Activated naive CD4-positive, alpha-beta T cell treated with anti-CD3 and anti-CD28 coated beads, Interleukin-2, amount 50 U/mL, for 16 hours (primary cell): ENCODE data around the gene SYP.

Experiments used
- DNase-seq: peaks from one replicate; pipeline ENCODE4 v3.0.0-alpha.2; 2020

SYP gene

GRCh38 chrX:49199906-49200771, at the start of gene SYP:
Gene SYP, minus strand, starts transcription at chrX:49200193. Its CDS starts 7 bp downstream, at chrX:49200186.
- peak; percentile 88 for DNase-seq

- no peak for DNase-seq
Observed at GRCh38 chrX:49249616-49250015, 49.6 kb upstream of the SYP start.

- no peak for DNase-seq
Observed at GRCh38 chrX:49249071-49249470, 49.1 kb upstream of the SYP start.

GRCh38 chrX:49247916-49248811, 48.2 kb upstream of the SYP start:
- no peak for DNase-seq

- DNase-seq, result no peak
Observed at GRCh38 chrX:49247346-49247745, 47.4 kb upstream of the SYP start.

GRCh38 chrX:49246541-49246940, 46.5 kb upstream of the SYP start:
- no peak for DNase-seq

- no peak for DNase-seq
Observed at GRCh38 chrX:49244207-49244606, 44.2 kb upstream of the SYP start.

- no peak for DNase-seq
Observed at GRCh38 chrX:49243166-49243565, 43.2 kb upstream of the SYP start.

GRCh38 chrX:49242545-49243066, 42.6 kb upstream of the SYP start:
- DNase-seq, result no peak

- no peak for DNase-seq
Observed at GRCh38 chrX:49238735-49239134, 38.7 kb upstream of the SYP start.

GRCh38 chrX:49237060-49237459, 37.1 kb upstream of the SYP start:
- DNase-seq, result no peak

GRCh38 chrX:49233887-49234555, 34.0 kb upstream of the SYP start:
- DNase-seq, result no peak

GRCh38 chrX:49233176-49233575, 33.2 kb upstream of the SYP start, which contains the start of gene CACNA1F:
Gene CACNA1F, minus strand, starts transcription at chrX:49233340. Its CDS starts 31 bp downstream, at chrX:49233309.
- DNase-seq, result no peak

- DNase-seq, result no peak
Observed at GRCh38 chrX:49232525-49232924, 32.5 kb upstream of the SYP start.

GRCh38 chrX:49231333-49232000, 31.5 kb upstream of the SYP start:
- DNase-seq, result no peak

GRCh38 chrX:49230500-49231232, 30.7 kb upstream of the SYP start:
- DNase-seq, result peak; percentile 57

- no peak for DNase-seq
Observed at GRCh38 chrX:49228185-49228584, 28.2 kb upstream of the SYP start.

- DNase-seq, result no peak
Observed at GRCh38 chrX:49227726-49228125, 27.7 kb upstream of the SYP start.

- DNase-seq, result no peak
Observed at GRCh38 chrX:49226946-49227345, 27.0 kb upstream of the SYP start.

- no peak for DNase-seq
Observed at GRCh38 chrX:49225858-49226257, 25.9 kb upstream of the SYP start.

- no peak for DNase-seq
Observed at GRCh38 chrX:49221868-49222267, 21.9 kb upstream of the SYP start.

- DNase-seq, result no peak
Observed at GRCh38 chrX:49220100-49220499, 20.1 kb upstream of the SYP start.
